ENCODE data around the gene THOC6. TPM values are rescaled to one million over a fixed set of nuclear protein-coding genes. Genes with fewer than 3 reads are reported as not detected.

The THOC6 gene
- total and polyA plus RNA-seq, 2 donors (not counting 1 experiment from before 2014, with no cell fraction given), result 28.5 to 52.2 TPM

DNA sequence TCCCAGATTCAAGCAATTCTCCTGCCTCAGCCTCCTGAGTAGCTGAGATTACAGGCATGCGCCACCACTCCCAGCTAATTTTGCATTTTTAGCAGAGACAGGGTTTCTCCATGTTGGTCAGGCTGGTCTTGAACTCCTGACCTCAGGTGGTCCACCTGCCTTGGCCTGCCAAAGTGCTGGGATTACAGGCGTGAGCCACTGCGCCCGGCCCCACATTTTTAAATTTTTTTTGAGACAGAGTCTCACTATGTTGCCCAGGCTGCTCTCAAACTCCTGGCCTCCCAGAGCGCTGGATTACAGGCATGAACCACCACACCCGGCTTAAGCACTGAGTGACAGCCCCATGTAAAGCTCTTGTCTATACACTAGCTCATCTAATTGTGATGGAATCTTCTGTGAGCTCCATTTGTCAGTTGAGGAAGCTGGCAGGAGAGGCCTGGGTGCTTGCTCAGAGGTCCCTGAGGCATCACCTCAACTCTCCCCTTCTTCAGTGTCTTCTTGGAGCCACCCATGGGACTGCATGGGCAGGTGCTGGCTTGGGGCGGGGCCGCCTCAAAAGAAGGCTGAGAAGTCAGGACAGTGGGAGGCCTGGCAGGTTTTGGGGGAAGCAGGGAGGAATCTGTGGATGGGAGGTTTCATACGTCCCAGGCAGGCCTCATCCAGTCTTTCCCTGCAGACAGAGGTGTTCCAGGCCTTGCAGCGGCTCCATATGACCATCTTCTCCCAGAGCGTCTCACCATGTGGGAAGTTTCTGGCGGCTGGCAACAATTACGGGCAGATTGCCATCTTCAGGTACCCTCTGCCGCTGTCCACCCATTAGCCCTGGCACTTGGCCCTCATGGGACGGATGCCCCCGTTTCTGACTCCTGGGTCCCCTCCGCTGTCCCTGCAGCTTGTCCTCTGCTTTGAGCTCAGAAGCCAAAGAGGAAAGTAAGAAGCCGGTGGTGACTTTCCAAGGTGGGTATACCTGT lies 1.5 kb downstream of the THOC6 start:
- Histone ChIP-seq H3K4me2 (replicated peaks; ENCODE audit: low read depth, low read length, poor library complexity, severe bottlenecking) (no peak overlapping the region), H3K9ac (ENCODE audit: low read length) (no peak overlapping the region), H4K20me1 (ENCODE audit: control insufficient read depth, insufficient read depth, low read length, poor library complexity, severe bottlenecking) (peaks cover 34% of the 10 kb centered on the region), H3K27ac (ENCODE audit: low read length in 2 of 2) (no peak overlapping the region), H3K27me3 (replicated peaks in 1 of 4; ENCODE audit: control extremely low read depth in 1 of 4, control insufficient read depth in 3 of 4, insufficient read depth in 4 of 4, low read length in 3 of 4) (peaks cover 0 to 19% (median 10%) of the 10 kb centered on the region in 4 experiments), H3K79me2 (ENCODE audit: control insufficient read depth, insufficient read depth, low read length) (peaks cover 15% of the 10 kb centered on the region), H3K4me3 (ENCODE audit: control extremely low read depth in 1 of 5, extremely low read depth in 1 of 5, insufficient read depth in 1 of 5, low read depth in 2 of 5, low read length in 4 of 5) (no peak overlapping the region), H2AFZ (ENCODE audit: insufficient read depth, low read depth, low read length, poor library complexity, severe bottlenecking) (no peak overlapping the region), H3K9me3 (ENCODE audit: control extremely low read depth in 1 of 3, control insufficient read depth in 2 of 3, insufficient read depth in 1 of 3, low read length in 2 of 3) (peaks cover 0 to 6% (median 0%) of the 10 kb centered on the region in 3 donors), H3K36me3 (replicated peaks in 1 of 2; ENCODE audit: control extremely low read depth in 1 of 2, control insufficient read depth in 1 of 2, extremely low read depth in 1 of 2, insufficient read depth in 2 of 2, low read length in 1 of 2) (peaks cover 0 to 18% of the 10 kb centered on the region in 2 experiments), H3K4me1 (ENCODE audit: control insufficient read depth in 2 of 2, insufficient read depth in 2 of 2, low read length in 2 of 2) (peaks cover 55 to 65% of the 10 kb centered on the region in 2 donors)
- no peak for DNase-seq
- ATAC-seq (ENCODE audit: low read depth), result no peak
- TF ChIP-seq, protein P1, sequence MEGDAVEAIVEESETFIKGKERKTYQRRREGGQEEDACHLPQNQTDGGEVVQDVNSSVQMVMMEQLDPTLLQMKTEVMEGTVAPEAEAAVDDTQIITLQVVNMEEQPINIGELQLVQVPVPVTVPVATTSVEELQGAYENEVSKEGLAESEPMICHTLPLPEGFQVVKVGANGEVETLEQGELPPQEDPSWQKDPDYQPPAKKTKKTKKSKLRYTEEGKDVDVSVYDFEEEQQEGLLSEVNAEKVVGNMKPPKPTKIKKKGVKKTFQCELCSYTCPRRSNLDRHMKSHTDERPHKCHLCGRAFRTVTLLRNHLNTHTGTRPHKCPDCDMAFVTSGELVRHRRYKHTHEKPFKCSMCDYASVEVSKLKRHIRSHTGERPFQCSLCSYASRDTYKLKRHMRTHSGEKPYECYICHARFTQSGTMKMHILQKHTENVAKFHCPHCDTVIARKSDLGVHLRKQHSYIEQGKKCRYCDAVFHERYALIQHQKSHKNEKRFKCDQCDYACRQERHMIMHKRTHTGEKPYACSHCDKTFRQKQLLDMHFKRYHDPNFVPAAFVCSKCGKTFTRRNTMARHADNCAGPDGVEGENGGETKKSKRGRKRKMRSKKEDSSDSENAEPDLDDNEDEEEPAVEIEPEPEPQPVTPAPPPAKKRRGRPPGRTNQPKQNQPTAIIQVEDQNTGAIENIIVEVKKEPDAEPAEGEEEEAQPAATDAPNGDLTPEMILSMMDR (IDR thresholded peaks at IDR 0.05), result no peak
- no peak for TF ChIP-seq EZH2 (IDR thresholded peaks at IDR 0.05; ENCODE audit: borderline replicate concordance, insufficient read depth, low read depth, low read length, poor library complexity, severe bottlenecking)
- POLR2A ChIA-PET, result interaction anchor here (0.5 to 0.8 kb wide), 4 partner anchors 34 to 594 kb away, joined by 3 to 6 read pairs (median 4); partner anchors contain the start of gene IL32
- CTCF ChIA-PET, result interaction anchor here (0.9 to 6.9 kb wide), 7 partner anchors 8 to 128 kb away, joined by 3 to 213 read pairs (median 8); no protein-coding TSS in a partner anchor
- Mint-ChIP-seq H3K4me1 (peaks cover 52% of the 10 kb centered on the region), H3K4me3 (no peak overlapping the region), H3K27me3 (peaks cover 13% of the 10 kb centered on the region), H3K9me3 (ENCODE audit: insufficient read depth) (no peaks in the 10 kb centered on the region), H3K27ac (no peak overlapping the region)
- WGBS (ENCODE audit: insufficient coverage), result 98% methylated on average over 17 of the region's 18 CpGs
- intact Hi-C loops (cut with micrococcal nuclease), result loop anchor here (10.0 kb wide), 2 partner anchors 259 to 1721 kb away; partner anchors contain the start of genes UBE2I and ZNF263

Measured in B cell (primary cell).